K562 (cell line): ENCODE measurements around the gene PRRC2A. TPM values are rescaled to one million over a fixed set of nuclear protein-coding genes. Genes with fewer than 3 reads are reported as not detected.

Experiments
- ATAC-seq: fragments of 200-7000 bp; cut with Tn5 transposase; 3 replicates; pipeline ENCODE4 v1.9.1; 2020; ENCODE audit warnings: moderate library complexity
- BruUV-seq: library from RNA; stranded (reverse); fragments of 400-500 nt; replicated peaks from 2 replicates; lab custom pipeline; 2021; lab: Mats Ljungman, UMichigan
- CTCF ChIA-PET: fragments of 300-600 bp; formaldehyde crosslinking; extraction: SDS; loops from one replicate; lab custom pipeline; 2021; ENCODE audit warnings: low intra/inter-chr PET ratio; lab: Yijun Ruan, JAX
- POLR2A ChIA-PET: fragments of 300-600, 350-650 bp; sonication (Branson Sonifier 250); formaldehyde crosslinking; extraction: SDS; loops from one replicate; lab custom pipeline; 2021; ENCODE audit warnings: antibody characterized with exemption, inconsistent platforms; lab: Yijun Ruan, JAX
- DNase-seq, 4 experiments: peaks; one replicate each; pipeline versions ENCODE4 v3.0.0 to v3.0.0-alpha.2; 2011 to 2018; ENCODE audit warnings: low spot score in 3 of 4, mixed read lengths in 3 of 4; ENCODE audit errors: extremely low read depth in 1 of 4
- FAIRE-seq: peaks from 2 replicates; lab custom pipeline; 2011; peaks lifted over from hg19 to GRCh38; lab: Jason Lieb, UNC
- H2AFZ ChIP-seq: 2 replicates; pipeline ENCODE4 v1.6.0; 2011; ENCODE audit warnings: low read depth, low read length, control low read depth, inconsistent platforms
- H3K27ac ChIP-seq: fragments of 200-600 bp; 3 replicates; pipeline ENCODE4 v1.8.0; 2011; ENCODE audit warnings: low read depth, mild to moderate bottlenecking, control low read depth, inconsistent platforms, low read length, moderate library complexity, mixed read lengths; ENCODE audit errors: extremely low read depth
- H3K27me3 ChIP-seq, 2 experiments: fragments of 300-600 bp in 1 of 2; 2 replicates in 1 of 2; 3 replicates in 1 of 2; pipeline versions ENCODE4 v1.6.0 to v1.8.0; 2011; ENCODE audit warnings: inconsistent platforms in 2 of 2, low read length in 2 of 2, mild to moderate bottlenecking in 1 of 2, mixed read lengths in 1 of 2, moderate library complexity in 1 of 2; ENCODE audit not compliant: control insufficient read depth in 2 of 2, insufficient read depth in 2 of 2
- H3K36me3 ChIP-seq: fragments of 300-600 bp; 3 replicates; pipeline ENCODE4 v1.8.0; 2011; ENCODE audit warnings: mild to moderate bottlenecking, low read length, inconsistent platforms; ENCODE audit not compliant: control insufficient read depth, insufficient read depth
- H3K4me1 ChIP-seq, 2 experiments: fragments of 200-600 bp in 1 of 2; replicated peaks in 1 of 2; 2 replicates in 1 of 2; 3 replicates in 1 of 2; pipeline versions ENCODE4 v1.5.1 to v1.8.0; 2011; ENCODE audit warnings: inconsistent platforms in 2 of 2, low read length in 2 of 2, mild to moderate bottlenecking in 1 of 2, mixed read lengths in 1 of 2, moderate library complexity in 1 of 2; ENCODE audit not compliant: control insufficient read depth in 2 of 2, insufficient read depth in 2 of 2
- H3K4me2 ChIP-seq: 2 replicates; pipeline ENCODE4 v1.6.1; 2011; ENCODE audit warnings: low read length, control low read depth, inconsistent platforms, mixed read lengths; ENCODE audit not compliant: insufficient read depth
- H3K4me3 ChIP-seq: fragments of 200-600 bp; sonication (generic), shearing (Covaris generic); 2 replicates; pipeline ENCODE4 v1.5.1; 2016; ENCODE audit warnings: control low read depth, inconsistent platforms
- H3K79me2 ChIP-seq: fragments of 200-600 bp; 3 replicates; pipeline ENCODE4 v1.8.0; 2011; ENCODE audit warnings: low read length, inconsistent platforms; ENCODE audit not compliant: control insufficient read depth, insufficient read depth
- H3K9ac ChIP-seq, 2 experiments: 2 replicates each; pipeline versions ENCODE4 v1.6.0 to v1.6.1; 2011; ENCODE audit warnings: low read depth in 2 of 2, low read length in 2 of 2, control low read depth in 1 of 2, inconsistent platforms in 1 of 2, mild to moderate bottlenecking in 1 of 2, mixed read lengths in 1 of 2; ENCODE audit not compliant: insufficient read depth in 1 of 2
- H3K9me1 ChIP-seq: one replicate; pipeline ENCODE4 v1.6.0; 2011; ENCODE audit warnings: inconsistent platforms, mild to moderate bottlenecking, low read length, moderate library complexity; ENCODE audit not compliant: control insufficient read depth, insufficient read depth
- H3K9me3 ChIP-seq: replicated peaks from 2 replicates; pipeline ENCODE4 v1.5.1; 2011; ENCODE audit warnings: low read depth, low read length, inconsistent platforms; ENCODE audit not compliant: control insufficient read depth, insufficient read depth
- H4K20me1 ChIP-seq: replicated peaks from 2 replicates; pipeline ENCODE4 v1.6.1; 2011; ENCODE audit warnings: low read length, inconsistent platforms, mixed read lengths; ENCODE audit not compliant: control insufficient read depth, insufficient read depth
- ARHGAP35 ChIP-seq: fragments of 450-650 bp; IDR thresholded peaks from 2 replicates; pipeline ENCODE4 v1.6.1; 2018; ENCODE audit not compliant: partially characterized antibody
- CBX8 ChIP-seq: fragments of 200-600 bp; sonication (generic); IDR thresholded peaks from 2 replicates; pipeline ENCODE4 v1.6.1; 2012; ENCODE audit warnings: borderline replicate concordance, mixed run types, low read depth, mild to moderate bottlenecking, moderate library complexity, mixed read lengths, low read length, control low read depth, inconsistent platforms; ENCODE audit not compliant: poor library complexity, severe bottlenecking; ENCODE audit errors: extremely low read depth
- CEBPB ChIP-seq: fragments of 450-650 bp; IDR thresholded peaks from 2 replicates; pipeline ENCODE4 v1.6.1; 2016; ENCODE audit warnings: missing genetic modification characterization, missing compliant biosample characterization
- CREBBP ChIP-seq: IDR thresholded peaks from one replicate; pipeline ENCODE4 v1.6.1; 2012; ENCODE audit warnings: low read depth, mild to moderate bottlenecking, control low read depth, inconsistent platforms, low read length
- HNRNPH1 ChIP-seq: fragments of 200-400 bp; formaldehyde crosslinking; optimal IDR thresholded peaks from 2 replicates; pipeline ENCODE3; 2017; ENCODE audit warnings: low read depth, mild to moderate bottlenecking, low read length, moderate library complexity
- MTA3 ChIP-seq: fragments of 450-650 bp; formaldehyde crosslinking; IDR thresholded peaks from 2 replicates; pipeline ENCODE4 v1.6.1; 2017; ENCODE audit warnings: mild to moderate bottlenecking, borderline replicate concordance
- NCOA6 ChIP-seq: fragments of 450-650 bp; IDR thresholded peaks from 2 replicates; pipeline ENCODE4 v1.6.1; 2017; ENCODE audit warnings: mild to moderate bottlenecking
- PHF20 ChIP-seq: fragments of 450-650 bp; IDR thresholded peaks from 2 replicates; pipeline ENCODE4 v1.6.1; 2018; ENCODE audit not compliant: partially characterized antibody
- RBFOX2 ChIP-seq: fragments of 200-400 bp; formaldehyde crosslinking; IDR thresholded peaks from 2 replicates; pipeline ENCODE4 v1.6.1; 2017; ENCODE audit warnings: low read depth, mild to moderate bottlenecking, low read length, moderate library complexity
- RBM22 ChIP-seq: fragments of 200-400 bp; formaldehyde crosslinking; IDR thresholded peaks from 2 replicates; pipeline ENCODE4 v1.6.1; 2018; ENCODE audit warnings: low read length, low read depth; ENCODE audit not compliant: poor library complexity, severe bottlenecking
- SMAD3 ChIP-seq: fragments of 450-650 bp; formaldehyde crosslinking; conservative IDR thresholded peaks from 2 replicates; pipeline ENCODE4 v1.4.0; 2020; ENCODE audit warnings: mild to moderate bottlenecking
- SMAD4 ChIP-seq: fragments of 250-450 bp; sonication (Bioruptor Pico); conservative IDR thresholded peaks from 2 replicates; pipeline ENCODE4 v1.8.0; 2021; ENCODE audit warnings: inconsistent platforms, mild to moderate bottlenecking, moderate library complexity
- TCF15 ChIP-seq: fragments of 250-450 bp; sonication (Bioruptor Pico); IDR thresholded peaks from 2 replicates; pipeline ENCODE4 v1.8.0; 2022; ENCODE audit warnings: moderate library complexity, mild to moderate bottlenecking, inconsistent platforms
- TCF7L2 ChIP-seq: fragments of 150-350 bp; IDR thresholded peaks from 2 replicates; pipeline ENCODE4 v1.6.1; 2016; ENCODE audit warnings: low read depth, mild to moderate bottlenecking, low read length, moderate library complexity
- YY1 ChIP-seq, 3 experiments: IDR thresholded peaks; 2 replicates each; pipeline ENCODE4 v1.6.1; 2011; ENCODE audit warnings: low read length in 2 of 3, mild to moderate bottlenecking in 2 of 3, moderate library complexity in 2 of 3, borderline replicate concordance in 1 of 3, control low read depth in 1 of 3, low read depth in 1 of 3; ENCODE audit not compliant: insufficient read depth in 3 of 3, insufficient replicate concordance in 2 of 3, control insufficient read depth in 1 of 3, insufficient read length in 1 of 3; ENCODE audit errors: extremely low read depth in 1 of 3
- ZFP91 ChIP-seq: sonication (generic); formaldehyde crosslinking; IDR thresholded peaks from 2 replicates; pipeline ENCODE4 v1.8.0; 2022; ENCODE audit warnings: mild to moderate bottlenecking, missing genetic modification reagents
- ZNF431 ChIP-seq: sonication (generic); formaldehyde crosslinking; IDR thresholded peaks from 2 replicates; pipeline ENCODE4 v1.8.0; 2022; ENCODE audit warnings: mild to moderate bottlenecking, missing genetic modification reagents
- WGBS: fragments of 100-300 bp; shearing (Covaris generic); methylation state at CpG from one replicate; pipeline ENCODE4 v1.1.6; 2016; ENCODE audit warnings: low coverage, mixed read lengths; ENCODE audit not compliant: insufficient coverage; ENCODE audit errors: missing lambda C conversion rate; 5-methylcytosine and 5-hydroxymethylcytosine counted together
- in situ Hi-C: fragments of 300-500 bp; cut with MboI; formaldehyde crosslinking; loops from 4 replicates; pipeline ENCODE4 v1.15.0; 2018; ENCODE audit warnings: inconsistent platforms, mixed read lengths
- intact Hi-C: fragments of 100-400 bp; cut with micrococcal nuclease; formaldehyde crosslinking; loops from 2 replicates; pipeline ENCODE4 v1.14.2; 2022
- polyA plus RNA-seq, 8 experiments: library from polyadenylated mRNA; depleted of rRNA in 4 of 8; stranded (reverse) in 5 of 8; unstranded in 3 of 8; fragments of >200 nt; fragmentation: Nextera tagmentation in 2 of 8; fragmentation: Illumina TruSeq in 1 of 8; extraction: Ambion mirVana in 2 of 8; extraction: Trizol in 1 of 8; gene quantifications; 2 replicates each; pipeline versions ENCODE4 v1.2.1 to v1.2.3, GENCODE V29; 2011 to 2014; ENCODE audit warnings: inconsistent platforms in 1 of 8, missing spikeins in 1 of 8
- total RNA-seq, 7 experiments: library from RNA; depleted of rRNA in 6 of 7; stranded (reverse); fragments of >200 nt in 6 of 7; fragmentation: Illumina TruSeq in 2 of 7; extraction: Trizol in 2 of 7; gene quantifications; 2 replicates each; pipeline versions ENCODE4 v1.2.1 to v1.2.3, GENCODE V29; 2011 to 2021; ENCODE audit warnings: low replicate concordance in 1 of 7

PRRC2A gene
- total and polyA plus RNA-seq, 9 of the 15 experiments (the other 6 are each of a cell fraction or from before 2014, with no cell fraction given): 1.0 to 332 (median 63.0) TPM

DNA sequence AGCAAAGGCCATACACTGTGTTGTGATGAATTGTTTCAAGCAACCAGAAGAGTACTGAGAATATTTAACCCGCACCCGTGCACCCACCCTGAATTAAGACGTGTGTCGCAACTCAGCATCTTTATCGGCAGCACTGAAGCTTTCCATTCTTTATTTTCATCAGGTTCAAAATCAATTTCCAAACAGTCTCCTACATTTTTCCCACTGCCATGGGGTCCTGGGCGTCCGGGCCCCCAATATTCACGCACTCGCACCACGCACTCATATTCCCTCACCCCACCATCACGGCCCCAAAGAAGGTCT lies 40.1 kb upstream of the PRRC2A start (continued):
- TF ChIP-seq CBX8: no peak
- peak; percentile 88 for TF ChIP-seq CEBPB
- no peak for TF ChIP-seq RBM22

DNA sequence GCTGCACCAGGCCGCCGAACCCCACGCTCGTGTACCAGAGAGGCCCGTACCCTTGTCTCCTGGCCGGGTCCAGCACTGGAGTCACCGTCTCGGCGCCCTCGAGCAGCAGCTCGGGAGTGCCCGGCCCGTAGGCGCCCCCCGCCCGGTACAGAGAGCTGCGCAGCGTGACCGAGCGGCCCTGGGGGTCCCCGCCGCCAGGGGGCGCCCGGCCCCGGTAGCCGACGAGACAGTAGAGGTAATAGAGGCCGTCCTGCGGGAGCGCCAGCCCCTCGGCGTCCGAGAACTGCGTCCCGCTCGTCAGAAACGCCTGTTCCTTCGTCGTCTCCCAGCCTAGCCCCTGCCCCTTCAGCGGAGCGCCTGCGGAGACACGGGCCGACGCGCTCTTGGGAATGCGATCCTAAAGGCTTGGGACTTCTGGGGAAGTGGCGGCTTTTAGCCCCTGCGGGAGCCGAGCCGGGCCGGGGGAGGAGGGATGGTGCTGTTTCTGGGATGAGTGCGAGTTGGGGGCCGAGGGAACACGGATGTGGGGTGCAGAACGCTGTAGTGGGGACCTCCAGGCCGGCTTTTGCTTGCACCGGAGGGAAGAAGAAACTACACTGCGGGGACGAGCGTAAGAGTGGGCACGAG lies 39.6 kb upstream of the PRRC2A start:
- ChIA-PET POLR2A (interaction anchor here (0.6 to 3.3 kb wide), 13 partner anchors 10 to 258 kb away, joined by 3 to 20 read pairs (median 5); partner anchors contain the start of genes DDX39B and MICB), CTCF (interaction anchor here (0.7 to 1.3 kb wide), 4 partner anchors 16 to 34 kb away, joined by 3 to 7 read pairs (median 4); partner anchors contain the start of gene NFKBIL1)
- BruUV-seq: no TSS peak
- H3K4me1 ChIP-seq: peaks cover 3 to 24% of the 10 kb centered on the region in 2 experiments; a peak in 4 of 5 replicates
- ATAC-seq (peak; percentile 98), DNase-seq (peak; percentile 93 to 98 (median 97)), FAIRE-seq (peak; percentile 76)
- intact Hi-C loops (loop anchor here (1.0 to 10.0 kb wide), 3 partner anchors 17 to 386 kb away; partner anchors contain the start of genes ATP6V1G2 and NFKBIL1), in situ Hi-C loops (no loop called here)
- peak overlapping the region; percentile 91 for H3K4me2 ChIP-seq
- H2AFZ ChIP-seq: peak overlapping the region; percentile 97
- no peaks in the 10 kb centered on the region for H3K9me1 ChIP-seq
- peak overlapping the region; percentile 62 for H3K4me3 ChIP-seq
- peak overlapping the region; percentile 45; the same call in 1 of the 3 replicates for H3K27ac ChIP-seq
- no peaks in the 10 kb centered on the region for H3K79me2 ChIP-seq
- H3K9ac ChIP-seq: peak overlapping the region; percentile 75 to 97
- no peaks in the 10 kb centered on the region for H3K36me3 ChIP-seq
- WGBS: 4% methylated on average over 59 of the region's 62 CpGs
- no peaks in the 10 kb centered on the region for H3K9me3 ChIP-seq
- no peaks in the 10 kb centered on the region for H4K20me1 ChIP-seq
- H3K27me3 ChIP-seq: no peaks in the 10 kb centered on the region
- TF ChIP-seq ZNF431 (CRISPR knock-in tag): 0 out of 2 replicates have a peak, but pooled peaks have one; percentile 38
- TF ChIP-seq TCF15 (CRISPR knock-in tag): no peak
- no peak for TF ChIP-seq CREBBP
- peak; percentile 78; the same call in 1 of the 2 replicates for TF ChIP-seq ZFP91
- TF ChIP-seq SMAD4: peak; percentile 94
- TF ChIP-seq MTA3: peak; percentile 95
- TF ChIP-seq NCOA6: peak; percentile 39; the same call in 1 of the 2 replicates
- TF ChIP-seq ARHGAP35: no peak
- TF ChIP-seq YY1 (IDR thresholded peaks at IDR 0.05; ENCODE audit: borderline replicate concordance in 1 of 3, control insufficient read depth in 1 of 3, extremely low read depth in 1 of 3, insufficient read depth in 3 of 3, insufficient read length in 1 of 3, insufficient replicate concordance in 2 of 3, low read depth in 1 of 3, low read length in 2 of 3): peak in 2 of 3 experiments; percentile 48 to 76
- peak; percentile 64 for TF ChIP-seq PHF20
- TF ChIP-seq SMAD3 (CRISPR knock-in tag): 0 out of 2 replicates have a peak, but pooled peaks have one; percentile 6
- no peak for TF ChIP-seq TCF7L2
- peak; percentile 94 for TF ChIP-seq RBFOX2
- TF ChIP-seq HNRNPH1: no peak
